GM12878 (cell line): Measurements from ENCODE around the gene PODN. TPM values are rescaled to one million over a fixed set of nuclear protein-coding genes. Genes with fewer than 3 reads are reported as not detected.

Experiments used
- BRCA1 ChIP-seq: IDR thresholded peaks from 2 replicates; pipeline ENCODE4 v1.6.1; 2011; ENCODE audit warnings: low read depth, low read length, improper control_type of control experiment
- CBX3 ChIP-seq: fragments of 200-600 bp; sonication (generic); IDR thresholded peaks from 2 replicates; pipeline ENCODE4 v1.6.1; 2016; ENCODE audit warnings: low read depth, borderline replicate concordance
- CREB1 ChIP-seq: IDR thresholded peaks from 2 replicates; pipeline ENCODE4 v1.6.1; 2012; ENCODE audit warnings: low read depth, mild to moderate bottlenecking, inconsistent platforms
- EGR1 ChIP-seq, 2 experiments: IDR thresholded peaks; 1 replicate in 1 of 2; 2 replicates in 1 of 2; pipeline ENCODE4 v1.6.1; 2011 to 2012; ENCODE audit warnings: low read depth in 2 of 2, low read length in 2 of 2, borderline replicate concordance in 1 of 2, mild to moderate bottlenecking in 1 of 2, moderate library complexity in 1 of 2
- EZH2 ChIP-seq: IDR thresholded peaks from 2 replicates; pipeline ENCODE4 v1.6.1; 2012; ENCODE audit warnings: low read depth, mild to moderate bottlenecking, control low read depth, inconsistent platforms, low read length, borderline replicate concordance; ENCODE audit not compliant: control insufficient read depth
- HCFC1 ChIP-seq: fragments of 150-350 bp; IDR thresholded peaks from 2 replicates; pipeline ENCODE4 v1.6.1; 2014; ENCODE audit warnings: low read length
- HDAC6 ChIP-seq: fragments of 200-600 bp; sonication (generic); IDR thresholded peaks from one replicate; pipeline ENCODE4 v1.8.0; 2017; ENCODE audit warnings: antibody characterized with exemption; ENCODE audit not compliant: unreplicated experiment
- KAT2A ChIP-seq: conservative IDR thresholded peaks from 2 replicates; pipeline ENCODE4 v1.6.1; 2011; ENCODE audit warnings: low read depth, low read length; ENCODE audit not compliant: control insufficient read depth
- LARP7 ChIP-seq: fragments of 450-650 bp; IDR thresholded peaks from 2 replicates; pipeline ENCODE4 v1.6.1; 2017; ENCODE audit warnings: mild to moderate bottlenecking
- MLLT1 ChIP-seq: fragments of 450-650 bp; IDR thresholded peaks from 2 replicates; pipeline ENCODE4 v1.6.1; 2016; ENCODE audit warnings: mild to moderate bottlenecking
- NFIC ChIP-seq: IDR thresholded peaks from 2 replicates; pipeline ENCODE4 v1.6.1; 2012; ENCODE audit warnings: low read depth, mild to moderate bottlenecking, inconsistent platforms, low read length, moderate library complexity
- POU2F2 ChIP-seq: IDR thresholded peaks from 3 replicates; pipeline ENCODE4 v1.6.1; 2011; ENCODE audit warnings: low read depth, mild to moderate bottlenecking, low read length, borderline replicate concordance
- RBBP5 ChIP-seq: fragments of 200-600 bp; sonication (generic); conservative IDR thresholded peaks from 2 replicates; pipeline ENCODE4 v1.6.1; 2016
- SMARCA5 ChIP-seq: fragments of 450-650 bp; IDR thresholded peaks from 2 replicates; pipeline ENCODE4 v1.6.1; 2017; ENCODE audit warnings: mild to moderate bottlenecking
- SMC3 ChIP-seq: IDR thresholded peaks from 2 replicates; pipeline ENCODE4 v1.6.1; 2011; ENCODE audit warnings: low read length, improper control_type of control experiment, borderline replicate concordance
- TCF3 ChIP-seq: IDR thresholded peaks from 2 replicates; pipeline ENCODE4 v1.6.1; 2012; ENCODE audit warnings: low read depth, mild to moderate bottlenecking, low read length, borderline replicate concordance; ENCODE audit not compliant: insufficient read depth
- ZNF207 ChIP-seq: fragments of 450-650 bp; IDR thresholded peaks from 2 replicates; pipeline ENCODE4 v1.6.1; 2014; ENCODE audit warnings: antibody characterized with exemption, mild to moderate bottlenecking, borderline replicate concordance
- ZSCAN29 ChIP-seq: fragments of 450-650 bp; IDR thresholded peaks from 2 replicates; pipeline ENCODE4 v1.6.1; 2017; ENCODE audit warnings: mild to moderate bottlenecking, moderate library complexity
- polyA plus RNA-seq, 11 experiments: library from polyadenylated mRNA; depleted of rRNA in 4 of 11; unstranded in 6 of 11; stranded (reverse) in 5 of 11; fragments of >200 nt; fragmentation: Nextera tagmentation in 4 of 11; fragmentation: Illumina TruSeq in 1 of 11; extraction: Ambion mirVana in 4 of 11; extraction: Trizol in 1 of 11; gene quantifications; 1 replicate in 1 of 11; 2 replicates in 10 of 11; pipeline versions ENCODE4 v1.2.1 to v1.2.3, GENCODE V29; 2011 to 2016; ENCODE audit warnings: inconsistent platforms in 2 of 11, missing spikeins in 2 of 11, low read depth in 1 of 11
- total RNA-seq, 4 experiments: library from RNA; depleted of rRNA in 3 of 4; stranded (reverse); fragments of >200 nt in 3 of 4; fragmentation: Illumina TruSeq in 1 of 4; extraction: Trizol in 1 of 4; gene quantifications; 2 replicates each; pipeline versions ENCODE4 v1.2.1 to v1.2.3, GENCODE V29; 2013 to 2021
- TF ChIP-seq, protein P1 (sequence below): fragments of 150-350 bp; IDR thresholded peaks from 2 replicates; pipeline ENCODE4 v1.6.1; 2014; ENCODE audit warnings: mild to moderate bottlenecking, low read depth, low read length
- TF ChIP-seq, protein P2 (sequence below): fragments of 150-350 bp; IDR thresholded peaks from 2 replicates; pipeline ENCODE4 v1.6.1; 2016; ENCODE audit warnings: low read depth, low read length
- TF ChIP-seq, protein P3 (sequence below): fragments of 450-650 bp; formaldehyde crosslinking; IDR thresholded peaks from 2 replicates; pipeline ENCODE4 v1.5.0; 2022; ENCODE audit warnings: mild to moderate bottlenecking, missing genetic modification characterization

PODN gene
- total and polyA plus RNA-seq, 10 of the 15 experiments (the other 5 are each of a cell fraction or from before 2014, with no cell fraction given): 0.10 TPM; not detected in 9

- TF ChIP-seq, protein P1, sequence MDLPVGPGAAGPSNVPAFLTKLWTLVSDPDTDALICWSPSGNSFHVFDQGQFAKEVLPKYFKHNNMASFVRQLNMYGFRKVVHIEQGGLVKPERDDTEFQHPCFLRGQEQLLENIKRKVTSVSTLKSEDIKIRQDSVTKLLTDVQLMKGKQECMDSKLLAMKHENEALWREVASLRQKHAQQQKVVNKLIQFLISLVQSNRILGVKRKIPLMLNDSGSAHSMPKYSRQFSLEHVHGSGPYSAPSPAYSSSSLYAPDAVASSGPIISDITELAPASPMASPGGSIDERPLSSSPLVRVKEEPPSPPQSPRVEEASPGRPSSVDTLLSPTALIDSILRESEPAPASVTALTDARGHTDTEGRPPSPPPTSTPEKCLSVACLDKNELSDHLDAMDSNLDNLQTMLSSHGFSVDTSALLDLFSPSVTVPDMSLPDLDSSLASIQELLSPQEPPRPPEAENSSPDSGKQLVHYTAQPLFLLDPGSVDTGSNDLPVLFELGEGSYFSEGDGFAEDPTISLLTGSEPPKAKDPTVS: no peak
- TF ChIP-seq ZNF207 (no peak), HDAC6 (no peak), BRCA1 (no peak), EZH2 (no peak), TCF3 (no peak), KAT2A (no peak), POU2F2 (peak; percentile 85; the same call in 2 of the 3 replicates), SMARCA5 (no peak), LARP7 (no peak), SMC3 (no peak), RBBP5 (no peak), EGR1 (IDR thresholded peaks at IDR 0.05; ENCODE audit: borderline replicate concordance in 1 of 2, low read depth in 2 of 2, low read length in 2 of 2) (peak in 1 of 2 experiments; percentile 37; a peak in 1 of 3 replicates), MLLT1 (peak; percentile 100), HCFC1 (peak; percentile 64), CREB1 (peak; percentile 56; the same call in 1 of the 2 replicates), ZSCAN29 (no peak), NFIC (no peak), CBX3 (no peak)
- TF ChIP-seq, protein P2, sequence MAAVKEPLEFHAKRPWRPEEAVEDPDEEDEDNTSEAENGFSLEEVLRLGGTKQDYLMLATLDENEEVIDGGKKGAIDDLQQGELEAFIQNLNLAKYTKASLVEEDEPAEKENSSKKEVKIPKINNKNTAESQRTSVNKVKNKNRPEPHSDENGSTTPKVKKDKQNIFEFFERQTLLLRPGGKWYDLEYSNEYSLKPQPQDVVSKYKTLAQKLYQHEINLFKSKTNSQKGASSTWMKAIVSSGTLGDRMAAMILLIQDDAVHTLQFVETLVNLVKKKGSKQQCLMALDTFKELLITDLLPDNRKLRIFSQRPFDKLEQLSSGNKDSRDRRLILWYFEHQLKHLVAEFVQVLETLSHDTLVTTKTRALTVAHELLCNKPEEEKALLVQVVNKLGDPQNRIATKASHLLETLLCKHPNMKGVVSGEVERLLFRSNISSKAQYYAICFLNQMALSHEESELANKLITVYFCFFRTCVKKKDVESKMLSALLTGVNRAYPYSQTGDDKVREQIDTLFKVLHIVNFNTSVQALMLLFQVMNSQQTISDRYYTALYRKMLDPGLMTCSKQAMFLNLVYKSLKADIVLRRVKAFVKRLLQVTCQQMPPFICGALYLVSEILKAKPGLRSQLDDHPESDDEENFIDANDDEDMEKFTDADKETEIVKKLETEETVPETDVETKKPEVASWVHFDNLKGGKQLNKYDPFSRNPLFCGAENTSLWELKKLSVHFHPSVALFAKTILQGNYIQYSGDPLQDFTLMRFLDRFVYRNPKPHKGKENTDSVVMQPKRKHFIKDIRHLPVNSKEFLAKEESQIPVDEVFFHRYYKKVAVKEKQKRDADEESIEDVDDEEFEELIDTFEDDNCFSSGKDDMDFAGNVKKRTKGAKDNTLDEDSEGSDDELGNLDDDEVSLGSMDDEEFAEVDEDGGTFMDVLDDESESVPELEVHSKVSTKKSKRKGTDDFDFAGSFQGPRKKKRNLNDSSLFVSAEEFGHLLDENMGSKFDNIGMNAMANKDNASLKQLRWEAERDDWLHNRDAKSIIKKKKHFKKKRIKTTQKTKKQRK: 0 out of 2 replicates have a peak, but pooled peaks have one; percentile 25
- TF ChIP-seq, protein P3, sequence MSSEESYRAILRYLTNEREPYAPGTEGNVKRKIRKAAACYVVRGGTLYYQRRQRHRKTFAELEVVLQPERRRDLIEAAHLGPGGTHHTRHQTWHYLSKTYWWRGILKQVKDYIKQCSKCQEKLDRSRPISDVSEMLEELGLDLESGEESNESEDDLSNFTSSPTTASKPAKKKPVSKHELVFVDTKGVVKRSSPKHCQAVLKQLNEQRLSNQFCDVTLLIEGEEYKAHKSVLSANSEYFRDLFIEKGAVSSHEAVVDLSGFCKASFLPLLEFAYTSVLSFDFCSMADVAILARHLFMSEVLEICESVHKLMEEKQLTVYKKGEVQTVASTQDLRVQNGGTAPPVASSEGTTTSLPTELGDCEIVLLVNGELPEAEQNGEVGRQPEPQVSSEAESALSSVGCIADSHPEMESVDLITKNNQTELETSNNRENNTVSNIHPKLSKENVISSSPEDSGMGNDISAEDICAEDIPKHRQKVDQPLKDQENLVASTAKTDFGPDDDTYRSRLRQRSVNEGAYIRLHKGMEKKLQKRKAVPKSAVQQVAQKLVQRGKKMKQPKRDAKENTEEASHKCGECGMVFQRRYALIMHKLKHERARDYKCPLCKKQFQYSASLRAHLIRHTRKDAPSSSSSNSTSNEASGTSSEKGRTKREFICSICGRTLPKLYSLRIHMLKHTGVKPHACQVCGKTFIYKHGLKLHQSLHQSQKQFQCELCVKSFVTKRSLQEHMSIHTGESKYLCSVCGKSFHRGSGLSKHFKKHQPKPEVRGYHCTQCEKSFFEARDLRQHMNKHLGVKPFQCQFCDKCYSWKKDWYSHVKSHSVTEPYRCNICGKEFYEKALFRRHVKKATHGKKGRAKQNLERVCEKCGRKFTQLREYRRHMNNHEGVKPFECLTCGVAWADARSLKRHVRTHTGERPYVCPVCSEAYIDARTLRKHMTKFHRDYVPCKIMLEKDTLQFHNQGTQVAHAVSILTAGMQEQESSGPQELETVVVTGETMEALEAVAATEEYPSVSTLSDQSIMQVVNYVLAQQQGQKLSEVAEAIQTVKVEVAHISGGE (CRISPR knock-in tag): no peak
These were observed 47.1 kb upstream of the PODN start (continued) for GRCh38 chr1:53014791-53015507.
